H1 (cell line): ENCODE data around the gene ATG5. TPM values are rescaled to one million over a fixed set of nuclear protein-coding genes. Genes with fewer than 3 reads are reported as not detected.

Experiments used
- BCL11A ChIP-seq, 2 experiments: IDR thresholded peaks; one replicate each; pipeline ENCODE4 v1.6.1; 2011; ENCODE audit warnings: low read depth in 2 of 2, low read length in 2 of 2, mild to moderate bottlenecking in 2 of 2
- GABPA ChIP-seq: IDR thresholded peaks from 2 replicates; pipeline ENCODE4 v1.6.1; 2011; ENCODE audit warnings: mild to moderate bottlenecking, low read length, moderate library complexity, borderline replicate concordance; ENCODE audit not compliant: insufficient read depth
- JUN ChIP-seq: IDR thresholded peaks from 2 replicates; pipeline ENCODE4 v1.6.1; 2011; ENCODE audit warnings: low read depth, mild to moderate bottlenecking, improper control_type of control experiment, low read length
- RBBP5 ChIP-seq: IDR thresholded peaks from 2 replicates; pipeline ENCODE4 v1.7.1; 2012; ENCODE audit warnings: low read depth, mild to moderate bottlenecking, inconsistent platforms, low read length, moderate library complexity, borderline replicate concordance
- SP1 ChIP-seq: IDR thresholded peaks from 2 replicates; pipeline ENCODE4 v1.6.1; 2011; ENCODE audit warnings: low read depth, low read length
- SP2 ChIP-seq: IDR thresholded peaks from 2 replicates; pipeline ENCODE4 v1.6.1; 2012; ENCODE audit warnings: mild to moderate bottlenecking, low read length, inconsistent platforms
- TAF1 ChIP-seq: IDR thresholded peaks from 2 replicates; pipeline ENCODE4 v1.6.1; 2011; ENCODE audit warnings: mild to moderate bottlenecking, low read depth, low read length
- TEAD4 ChIP-seq: IDR thresholded peaks from 2 replicates; pipeline ENCODE4 v1.6.1; 2012; ENCODE audit warnings: low read depth, low read length, inconsistent platforms, mixed read lengths
- polyA plus RNA-seq, 7 experiments: library from polyadenylated mRNA; depleted of rRNA in 3 of 7; stranded (reverse) in 5 of 7; unstranded in 2 of 7; fragments of >200 nt in 5 of 7; fragments of 200-250 nt in 2 of 7; gene quantifications; 1 replicate in 5 of 7; 2 replicates in 1 of 7; 4 replicates in 1 of 7; pipeline versions ENCODE4 v1.2.1 to v1.2.3, GENCODE V29; 2011 to 2013; ENCODE audit warnings: missing spikeins in 2 of 7, mixed read lengths in 2 of 7
- total RNA-seq: library from RNA; stranded (reverse); fragmentation: NEBNext Ultra II Directional; extraction: Animal tissue kit (Norgen Biotek cat#: 25700); gene quantifications from 2 replicates; pipeline ENCODE4 v1.2.1, GENCODE V29; 2021
- TF ChIP-seq, protein P1 (sequence below): fragments of 300-600 bp; sonication (generic); IDR thresholded peaks from 2 replicates; pipeline ENCODE4 v1.7.1; 2012; ENCODE audit warnings: low read length, moderate library complexity, mild to moderate bottlenecking, inconsistent platforms; ENCODE audit not compliant: insufficient replicate concordance
- TF ChIP-seq, protein P2 (sequence below): IDR thresholded peaks from 2 replicates; pipeline ENCODE4 v1.6.1; 2012; ENCODE audit warnings: inconsistent platforms

The ATG5 gene
- total and polyA plus RNA-seq, 2 of the 8 experiments (the other 6 are each of a cell fraction or from before 2014, with no cell fraction given) = 18.2 to 39.0 TPM

DNA sequence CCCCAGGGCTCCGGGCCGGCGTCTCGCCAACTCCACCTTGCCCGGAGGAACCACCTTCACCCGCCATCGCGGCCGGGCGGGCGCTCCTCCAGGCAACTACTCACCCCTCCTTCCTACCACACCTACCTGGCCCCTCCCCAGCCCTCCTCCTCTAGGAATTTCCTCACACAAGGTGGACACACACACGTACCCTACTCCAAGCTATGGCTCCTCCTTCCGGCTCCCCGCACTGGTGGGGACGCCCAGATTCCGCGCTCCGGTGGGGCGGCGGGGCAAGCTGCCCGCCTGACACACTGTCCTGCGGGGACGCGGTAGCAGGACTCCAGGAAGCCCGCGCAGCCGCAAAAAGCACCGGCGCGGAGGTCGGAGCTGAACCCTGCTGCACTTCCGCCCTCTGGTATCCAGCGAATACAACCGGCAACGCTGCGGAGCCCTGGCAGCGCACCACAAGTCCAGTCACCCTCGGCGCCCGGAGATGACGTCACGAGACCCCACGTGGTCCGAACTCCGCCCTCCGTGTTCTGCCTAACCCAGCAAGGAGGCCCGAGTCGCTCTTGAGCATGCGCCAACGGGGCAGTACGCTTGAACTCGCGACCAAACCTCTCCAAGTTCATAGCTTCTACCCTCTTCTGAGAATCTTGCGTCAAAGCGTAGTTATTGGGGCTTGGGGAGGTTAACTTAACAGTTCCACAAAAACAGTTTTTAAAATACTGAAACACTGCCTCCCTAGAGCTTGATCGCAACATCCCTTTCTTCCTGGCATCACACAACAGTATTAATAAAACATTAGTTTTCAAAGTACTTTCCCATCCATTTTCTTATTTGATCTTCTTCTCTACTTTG, at the start of gene ATG5 (continued):
- TF ChIP-seq, protein P1, sequence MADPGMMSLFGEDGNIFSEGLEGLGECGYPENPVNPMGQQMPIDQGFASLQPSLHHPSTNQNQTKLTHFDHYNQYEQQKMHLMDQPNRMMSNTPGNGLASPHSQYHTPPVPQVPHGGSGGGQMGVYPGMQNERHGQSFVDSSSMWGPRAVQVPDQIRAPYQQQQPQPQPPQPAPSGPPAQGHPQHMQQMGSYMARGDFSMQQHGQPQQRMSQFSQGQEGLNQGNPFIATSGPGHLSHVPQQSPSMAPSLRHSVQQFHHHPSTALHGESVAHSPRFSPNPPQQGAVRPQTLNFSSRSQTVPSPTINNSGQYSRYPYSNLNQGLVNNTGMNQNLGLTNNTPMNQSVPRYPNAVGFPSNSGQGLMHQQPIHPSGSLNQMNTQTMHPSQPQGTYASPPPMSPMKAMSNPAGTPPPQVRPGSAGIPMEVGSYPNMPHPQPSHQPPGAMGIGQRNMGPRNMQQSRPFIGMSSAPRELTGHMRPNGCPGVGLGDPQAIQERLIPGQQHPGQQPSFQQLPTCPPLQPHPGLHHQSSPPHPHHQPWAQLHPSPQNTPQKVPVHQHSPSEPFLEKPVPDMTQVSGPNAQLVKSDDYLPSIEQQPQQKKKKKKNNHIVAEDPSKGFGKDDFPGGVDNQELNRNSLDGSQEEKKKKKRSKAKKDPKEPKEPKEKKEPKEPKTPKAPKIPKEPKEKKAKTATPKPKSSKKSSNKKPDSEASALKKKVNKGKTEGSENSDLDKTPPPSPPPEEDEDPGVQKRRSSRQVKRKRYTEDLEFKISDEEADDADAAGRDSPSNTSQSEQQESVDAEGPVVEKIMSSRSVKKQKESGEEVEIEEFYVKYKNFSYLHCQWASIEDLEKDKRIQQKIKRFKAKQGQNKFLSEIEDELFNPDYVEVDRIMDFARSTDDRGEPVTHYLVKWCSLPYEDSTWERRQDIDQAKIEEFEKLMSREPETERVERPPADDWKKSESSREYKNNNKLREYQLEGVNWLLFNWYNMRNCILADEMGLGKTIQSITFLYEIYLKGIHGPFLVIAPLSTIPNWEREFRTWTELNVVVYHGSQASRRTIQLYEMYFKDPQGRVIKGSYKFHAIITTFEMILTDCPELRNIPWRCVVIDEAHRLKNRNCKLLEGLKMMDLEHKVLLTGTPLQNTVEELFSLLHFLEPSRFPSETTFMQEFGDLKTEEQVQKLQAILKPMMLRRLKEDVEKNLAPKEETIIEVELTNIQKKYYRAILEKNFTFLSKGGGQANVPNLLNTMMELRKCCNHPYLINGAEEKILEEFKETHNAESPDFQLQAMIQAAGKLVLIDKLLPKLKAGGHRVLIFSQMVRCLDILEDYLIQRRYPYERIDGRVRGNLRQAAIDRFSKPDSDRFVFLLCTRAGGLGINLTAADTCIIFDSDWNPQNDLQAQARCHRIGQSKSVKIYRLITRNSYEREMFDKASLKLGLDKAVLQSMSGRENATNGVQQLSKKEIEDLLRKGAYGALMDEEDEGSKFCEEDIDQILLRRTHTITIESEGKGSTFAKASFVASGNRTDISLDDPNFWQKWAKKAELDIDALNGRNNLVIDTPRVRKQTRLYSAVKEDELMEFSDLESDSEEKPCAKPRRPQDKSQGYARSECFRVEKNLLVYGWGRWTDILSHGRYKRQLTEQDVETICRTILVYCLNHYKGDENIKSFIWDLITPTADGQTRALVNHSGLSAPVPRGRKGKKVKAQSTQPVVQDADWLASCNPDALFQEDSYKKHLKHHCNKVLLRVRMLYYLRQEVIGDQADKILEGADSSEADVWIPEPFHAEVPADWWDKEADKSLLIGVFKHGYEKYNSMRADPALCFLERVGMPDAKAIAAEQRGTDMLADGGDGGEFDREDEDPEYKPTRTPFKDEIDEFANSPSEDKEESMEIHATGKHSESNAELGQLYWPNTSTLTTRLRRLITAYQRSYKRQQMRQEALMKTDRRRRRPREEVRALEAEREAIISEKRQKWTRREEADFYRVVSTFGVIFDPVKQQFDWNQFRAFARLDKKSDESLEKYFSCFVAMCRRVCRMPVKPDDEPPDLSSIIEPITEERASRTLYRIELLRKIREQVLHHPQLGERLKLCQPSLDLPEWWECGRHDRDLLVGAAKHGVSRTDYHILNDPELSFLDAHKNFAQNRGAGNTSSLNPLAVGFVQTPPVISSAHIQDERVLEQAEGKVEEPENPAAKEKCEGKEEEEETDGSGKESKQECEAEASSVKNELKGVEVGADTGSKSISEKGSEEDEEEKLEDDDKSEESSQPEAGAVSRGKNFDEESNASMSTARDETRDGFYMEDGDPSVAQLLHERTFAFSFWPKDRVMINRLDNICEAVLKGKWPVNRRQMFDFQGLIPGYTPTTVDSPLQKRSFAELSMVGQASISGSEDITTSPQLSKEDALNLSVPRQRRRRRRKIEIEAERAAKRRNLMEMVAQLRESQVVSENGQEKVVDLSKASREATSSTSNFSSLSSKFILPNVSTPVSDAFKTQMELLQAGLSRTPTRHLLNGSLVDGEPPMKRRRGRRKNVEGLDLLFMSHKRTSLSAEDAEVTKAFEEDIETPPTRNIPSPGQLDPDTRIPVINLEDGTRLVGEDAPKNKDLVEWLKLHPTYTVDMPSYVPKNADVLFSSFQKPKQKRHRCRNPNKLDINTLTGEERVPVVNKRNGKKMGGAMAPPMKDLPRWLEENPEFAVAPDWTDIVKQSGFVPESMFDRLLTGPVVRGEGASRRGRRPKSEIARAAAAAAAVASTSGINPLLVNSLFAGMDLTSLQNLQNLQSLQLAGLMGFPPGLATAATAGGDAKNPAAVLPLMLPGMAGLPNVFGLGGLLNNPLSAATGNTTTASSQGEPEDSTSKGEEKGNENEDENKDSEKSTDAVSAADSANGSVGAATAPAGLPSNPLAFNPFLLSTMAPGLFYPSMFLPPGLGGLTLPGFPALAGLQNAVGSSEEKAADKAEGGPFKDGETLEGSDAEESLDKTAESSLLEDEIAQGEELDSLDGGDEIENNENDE = no peak
- TF ChIP-seq JUN (peak; percentile 64; the same call in 1 of the 2 replicates), SP2 (no peak), BCL11A (IDR thresholded peaks at IDR 0.05; ENCODE audit: low read depth in 2 of 2, low read length in 2 of 2) (no peak), TAF1 (peak; percentile 92), SP1 (peak; percentile 67; the same call in 1 of the 2 replicates), GABPA (peak; percentile 88; the same call in 1 of the 2 replicates), RBBP5 (peak; percentile 94; the same call in 1 of the 2 replicates), TEAD4 (peak; percentile 66)
- TF ChIP-seq, protein P2, sequence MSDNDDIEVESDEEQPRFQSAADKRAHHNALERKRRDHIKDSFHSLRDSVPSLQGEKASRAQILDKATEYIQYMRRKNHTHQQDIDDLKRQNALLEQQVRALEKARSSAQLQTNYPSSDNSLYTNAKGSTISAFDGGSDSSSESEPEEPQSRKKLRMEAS = peak; percentile 94
